ENCODE data around the gene ASB10. TPM values are rescaled to one million over a fixed set of nuclear protein-coding genes. Genes with fewer than 3 reads are reported as not detected.

ASB10 gene
- total and polyA plus RNA-seq, 2 experiments from 2014 or later, result not detected

GRCh38 chr7:151201751-151202150 lies 14.7 kb upstream of the ASB10 start:
- Histone ChIP-seq H3K27ac (ENCODE audit: low read depth) (no peak overlapping the region), H3K9me2 (ENCODE audit: insufficient read depth) (no peaks in the 10 kb centered on the region), H4K20me1 (replicated peaks; ENCODE audit: insufficient read depth) (no peaks in the 10 kb centered on the region), H3F3A (replicated peaks; ENCODE audit: low read depth) (no peaks in the 10 kb centered on the region), H3K36me3 (ENCODE audit: insufficient read depth) (no peaks in the 10 kb centered on the region), H3K4me2 (no peak overlapping the region), H3K4me3 (no peak overlapping the region), H2AFZ (no peak overlapping the region), H3K27me3 (ENCODE audit: insufficient read depth) (no peaks in the 10 kb centered on the region), H3K4me1 (ENCODE audit: insufficient read depth) (no peaks in the 10 kb centered on the region), H3K79me2 (replicated peaks; ENCODE audit: insufficient read depth) (no peaks in the 10 kb centered on the region)
- ATAC-seq, result no peak
- DNase-seq (ENCODE audit: low spot score), result no peak
- Mint-ChIP-seq H3K9me3 (no peaks in the 10 kb centered on the region), H3K27me3 (ENCODE audit: insufficient read depth, low read depth, poor library complexity) (peaks cover 12% of the 10 kb centered on the region), H3K27ac (no peak overlapping the region), H3K4me1 (peaks cover 5% of the 10 kb centered on the region; the same call in 1 of the 3 replicates), H3K36me3 (ENCODE audit: low read depth) (no peaks in the 10 kb centered on the region; the same call in 2 of the 3 replicates), H3K4me3 (no peak overlapping the region)
- TF ChIP-seq JUNB (IDR thresholded peaks at IDR 0.05; ENCODE audit: unreplicated experiment) (no peak), NANOG (IDR thresholded peaks at IDR 0.05; ENCODE audit: borderline replicate concordance) (no peak), ZNF462 (CRISPR knock-in tag; IDR thresholded peaks at IDR 0.05) (no peak), REST (IDR thresholded peaks at IDR 0.05; ENCODE audit: unreplicated experiment) (no peak), ZNF331 (CRISPR knock-in tag; IDR thresholded peaks at IDR 0.05; ENCODE audit: low read depth) (no peak), CREB1 (CRISPR knock-in tag; IDR thresholded peaks at IDR 0.05; ENCODE audit: low read depth) (no peak), EZH2 (IDR thresholded peaks at IDR 0.05; ENCODE audit: low read depth, unreplicated experiment) (no peak), POLR2AphosphoS5 (IDR thresholded peaks at IDR 0.05; ENCODE audit: low read depth) (no peak), ETS1 (IDR thresholded peaks at IDR 0.05) (no peak), EZH2phosphoT487 (IDR thresholded peaks at IDR 0.05; ENCODE audit: unreplicated experiment) (no peak)
